ENCODE data around the gene UEVLD.

The UEVLD gene

DNA sequence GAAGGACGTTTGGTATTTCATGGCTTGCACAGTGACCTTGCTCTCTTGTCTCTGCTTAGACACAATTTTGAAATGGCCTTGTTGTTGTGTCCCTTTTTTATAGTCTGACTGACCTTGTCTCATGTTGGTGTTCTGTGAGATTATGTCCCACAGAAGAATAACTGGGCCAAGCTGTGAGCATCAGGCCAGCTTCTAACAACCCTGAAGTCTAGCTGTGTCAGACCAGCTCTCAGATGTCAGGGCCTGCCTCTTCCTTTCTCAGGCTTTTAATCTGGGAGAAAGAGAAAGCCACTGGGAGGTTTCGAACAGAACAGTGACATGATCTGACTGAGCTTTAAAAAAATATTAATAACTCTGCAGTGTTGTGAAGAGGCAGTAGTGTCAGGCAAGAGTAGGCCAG, 2.0 kb upstream of the UEVLD start:
- DNase-seq, result no peak

GRCh38 chr11:18581825-18582224, 6.7 kb downstream of the UEVLD start:
- no peak for DNase-seq

DNA sequence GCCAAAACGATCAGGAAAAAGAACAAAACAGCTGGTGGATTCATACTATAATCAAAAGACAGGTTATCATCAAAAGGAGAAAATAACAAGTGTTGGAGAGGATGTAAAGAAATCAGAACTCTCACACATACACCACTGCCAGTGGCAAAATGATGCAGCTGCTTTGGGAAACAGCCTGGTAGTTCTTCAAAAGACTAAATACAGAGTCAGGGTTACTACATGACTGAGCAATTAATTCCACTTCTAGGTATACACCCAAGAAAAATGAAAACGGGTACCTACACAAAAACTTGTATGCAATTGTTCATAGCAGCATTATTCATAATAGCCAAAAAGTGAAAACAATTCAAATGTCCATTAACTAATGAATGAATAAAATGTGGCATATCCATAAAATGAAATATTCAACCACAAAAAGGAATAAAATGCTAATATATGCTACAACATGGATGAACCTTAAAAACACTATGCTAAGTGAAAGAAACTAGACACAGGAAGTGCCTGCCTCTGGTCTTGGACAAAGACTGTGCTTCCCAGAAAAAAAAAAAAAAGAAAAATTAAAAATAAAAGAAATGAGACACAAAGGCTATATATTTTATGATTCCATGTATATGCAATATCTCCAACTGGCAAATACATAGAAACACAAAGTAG, 8.3 kb downstream of the UEVLD start:
- DNase-seq, result no peak

- no peak for DNase-seq
Observed at GRCh38 chr11:18578975-18579598, 9.4 kb downstream of the UEVLD start.

- DNase-seq, result no peak
Observed at GRCh38 chr11:18575361-18575760, 13.2 kb downstream of the UEVLD start.

DNA sequence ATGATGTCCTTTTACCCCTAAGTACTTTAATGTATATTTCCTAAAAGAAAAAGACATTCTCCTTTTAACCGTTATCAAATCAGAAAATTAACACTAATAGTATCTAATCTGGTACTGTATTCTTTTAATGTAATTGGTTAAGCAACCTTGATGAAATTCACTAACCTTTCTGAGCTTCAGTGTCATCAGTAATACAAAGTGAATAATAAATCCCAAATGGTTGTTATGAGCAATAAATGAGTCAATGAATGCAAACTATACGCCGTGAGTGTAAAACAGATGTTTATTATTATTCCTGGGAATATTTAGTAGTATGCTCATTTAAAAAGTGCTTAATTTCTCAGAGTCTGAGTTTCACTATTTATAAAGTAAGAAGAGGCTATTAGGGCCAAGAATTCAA, 21.5 kb downstream of the UEVLD start:
- DNase-seq, result no peak

GRCh38 chr11:18566406-18566805, 22.1 kb downstream of the UEVLD start:
- no peak for DNase-seq

- no peak for DNase-seq
Observed at GRCh38 chr11:18564149-18564548, 24.4 kb downstream of the UEVLD start.

DNA sequence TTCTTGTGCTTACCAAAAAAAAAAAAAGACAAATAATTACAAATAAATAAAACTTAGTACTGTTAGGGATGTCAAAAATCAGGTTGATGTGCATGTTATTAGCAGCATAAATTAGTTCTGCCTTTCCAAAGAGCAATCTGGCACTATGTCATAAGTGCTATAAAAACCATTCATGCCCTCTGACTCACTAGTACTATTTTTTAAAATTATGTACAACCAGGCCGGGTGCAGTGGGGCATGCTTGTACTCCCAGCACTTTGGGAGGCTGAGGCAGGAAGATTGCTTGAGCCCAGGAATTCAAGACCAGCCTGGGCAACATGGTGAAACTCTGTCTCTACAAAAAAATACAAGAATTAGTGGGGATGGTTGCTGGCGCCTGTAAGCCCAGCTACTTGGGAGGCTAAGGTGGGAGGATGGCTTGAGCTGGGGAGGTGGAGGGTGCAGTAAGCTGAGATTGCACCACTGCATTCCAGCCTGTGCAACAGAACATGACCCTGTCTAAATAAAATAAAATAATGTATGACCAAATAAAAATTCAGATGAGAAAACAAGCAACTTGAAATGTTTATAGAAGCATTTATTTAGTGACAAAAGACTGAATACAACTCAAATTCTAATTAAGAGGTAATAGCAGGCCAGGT, 25.3 kb downstream of the UEVLD start:
- DNase-seq, result no peak

DNA sequence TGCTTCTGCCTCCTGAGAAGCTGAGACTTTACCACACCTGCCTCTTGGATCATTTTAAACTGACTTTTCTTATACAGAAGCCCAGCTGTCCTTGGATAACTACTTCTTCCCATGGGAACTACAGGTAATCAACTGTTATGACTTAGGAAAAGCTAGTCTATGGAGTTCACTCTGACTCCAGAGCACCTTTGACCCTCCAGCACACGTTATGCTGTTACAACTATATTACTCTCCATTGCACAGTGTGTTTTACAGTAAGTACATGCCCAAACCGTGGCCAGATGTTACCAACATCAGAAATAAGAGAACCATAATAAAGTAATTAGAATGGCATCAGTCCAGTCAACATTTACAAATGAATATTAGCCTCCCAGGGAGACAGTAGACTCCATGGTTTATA, 40.5 kb downstream of the UEVLD start:
- DNase-seq, result no peak

GRCh38 chr11:18540207-18541009, 48.1 kb downstream of the UEVLD start:
- DNase-seq, result no peak

- DNase-seq, result no peak
Observed at GRCh38 chr11:18536209-18536608, 52.3 kb downstream of the UEVLD start.

- no peak for DNase-seq
Observed at GRCh38 chr11:18534245-18534644, 54.3 kb downstream of the UEVLD start.

GRCh38 chr11:18533365-18533764, 55.2 kb downstream of the UEVLD start:
- no peak for DNase-seq

DNA sequence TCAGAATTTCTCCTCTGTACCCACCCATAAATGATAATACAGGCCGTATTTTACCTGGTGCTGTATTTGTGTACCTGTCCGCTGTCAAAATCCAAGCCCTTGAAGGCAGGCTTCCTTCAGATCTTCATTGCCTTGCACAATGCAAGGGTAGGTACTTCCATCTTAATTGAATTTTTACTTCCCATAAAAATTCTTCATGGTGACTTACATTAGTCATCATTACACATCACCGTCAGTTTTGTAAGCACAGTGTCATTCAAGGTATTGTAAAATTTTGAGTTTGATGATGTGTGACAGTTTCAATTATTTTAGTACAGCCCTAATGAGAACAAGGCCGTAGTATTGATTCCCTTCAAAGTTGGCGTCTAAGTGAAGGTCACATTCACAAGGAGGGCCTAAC, 61.0 kb downstream of the UEVLD start:
- DNase-seq, result no peak

GRCh38 chr11:18526521-18527296, 61.8 kb downstream of the UEVLD start, which contains the start of gene TSG101:
Gene TSG101 (minus strand): TSS chr11:18526942. CDS start chr11:18526816, 126 bp downstream.
- peak; percentile 49 to 95 (median 87) for DNase-seq

DNA sequence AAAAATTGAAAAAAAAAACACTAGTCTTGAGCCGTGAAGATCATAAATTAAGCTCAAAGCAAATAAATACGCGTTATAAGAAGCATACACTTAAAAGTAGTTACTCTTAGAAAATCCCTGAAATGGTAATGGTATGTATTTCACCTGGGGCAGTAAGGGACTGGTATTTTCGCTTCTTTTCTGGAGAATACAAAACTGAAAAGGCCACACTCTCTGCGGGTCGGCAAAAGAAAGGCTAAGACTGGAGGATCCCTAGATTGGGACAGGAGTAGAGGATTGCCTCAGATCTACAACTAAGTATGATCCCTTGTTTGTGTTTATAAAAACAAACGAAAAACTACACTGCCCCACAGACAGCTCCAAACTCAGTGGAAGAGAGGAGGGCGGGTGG, 62.4 kb downstream of the UEVLD start:
- DNase-seq, result no peak

DNA sequence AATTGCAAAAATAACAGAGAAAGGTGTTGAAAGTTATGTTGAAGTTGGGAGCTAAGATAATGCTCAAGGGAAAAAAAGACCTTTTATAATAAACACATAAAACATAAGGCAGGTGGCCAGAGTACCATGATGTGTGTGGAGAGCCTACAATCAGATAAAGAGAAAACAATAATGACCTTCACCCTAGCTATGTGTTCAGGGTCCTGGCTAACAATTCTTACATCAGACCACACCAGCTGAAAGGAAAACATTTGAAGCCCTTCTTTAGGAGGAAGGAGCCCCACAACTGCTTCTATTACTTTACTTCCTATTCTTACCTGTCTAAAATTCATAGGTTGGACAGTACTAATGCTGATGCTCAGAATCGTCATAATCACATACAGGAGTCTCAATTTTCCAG, 64.3 kb downstream of the UEVLD start:
- DNase-seq, result no peak

GRCh38 chr11:18523084-18523483, 65.5 kb downstream of the UEVLD start:
- no peak for DNase-seq

DNA sequence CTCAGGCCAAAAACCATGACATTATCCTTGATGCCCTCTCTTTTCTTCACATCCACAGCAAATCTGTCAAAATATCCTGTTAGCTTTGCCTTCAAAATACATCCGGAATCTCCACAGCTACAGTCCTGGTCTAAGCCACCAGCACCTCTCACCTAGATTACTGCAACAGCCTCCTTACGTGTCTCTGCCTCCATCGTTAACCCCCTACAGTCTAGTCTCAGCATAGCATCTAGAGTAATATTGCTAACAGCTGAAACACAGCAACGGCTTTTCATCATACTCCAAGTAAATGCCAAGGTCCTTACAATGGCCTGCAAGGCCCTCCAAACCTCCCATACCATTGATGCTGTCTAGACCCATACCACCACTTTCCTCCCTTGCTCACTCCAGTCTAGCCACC, 66.1 kb downstream of the UEVLD start:
- no peak for DNase-seq

DNA sequence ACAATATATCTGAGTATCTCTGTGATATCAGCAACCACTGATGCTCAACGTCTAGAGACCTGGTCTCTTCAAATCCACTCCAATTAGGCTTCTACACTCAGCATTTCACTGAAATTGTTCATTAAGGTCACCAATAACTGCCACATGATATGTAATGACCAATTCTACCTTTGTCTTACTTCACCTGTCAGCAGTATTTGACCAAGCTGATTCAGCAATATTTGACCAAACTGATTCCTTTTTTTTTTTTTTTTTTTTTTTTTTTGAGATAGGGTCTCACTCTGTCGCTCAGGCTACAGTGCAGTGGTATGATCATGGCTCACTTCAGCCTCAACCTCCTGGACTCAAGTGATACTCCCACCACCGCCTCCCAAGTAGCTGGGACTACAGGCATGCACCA, 67.4 kb downstream of the UEVLD start:
- no peak for DNase-seq

All from amygdala (tissue), 56 donors.